PC-9 (cell line): ENCODE data around the gene ERAP2. TPM values are rescaled to one million over a fixed set of nuclear protein-coding genes. Genes with fewer than 3 reads are reported as not detected.

Experiments
- BruUV-seq: library from RNA; stranded (reverse); fragments of 400-500 nt; replicated peaks from 2 replicates; lab custom pipeline; 2021; lab: Mats Ljungman, UMichigan
- CTCF ChIA-PET: fragments of 300-600 bp; sonication (Branson Sonifier 250); formaldehyde crosslinking; loops from one replicate; lab custom pipeline; 2022; ENCODE audit warnings: antibody characterized with exemption; lab: Charles Lee
- POLR2A ChIA-PET: fragments of 300-600 bp; sonication (Branson Sonifier 250); formaldehyde crosslinking; loops from one replicate; lab custom pipeline; 2022; ENCODE audit warnings: antibody characterized with exemption; ENCODE audit not compliant: unreplicated experiment; lab: Charles Lee
- DNase-seq, 2 experiments: peaks; one replicate each; pipeline versions ENCODE4 v3.0.0 to v3.0.0-alpha.2; 2015 to 2022; ENCODE audit warnings: mixed read lengths in 1 of 2
- H2AFZ ChIP-seq: fragments of 200-600 bp; sonication (generic); 2 replicates; pipeline ENCODE4 v1.8.1; 2017; ENCODE audit warnings: antibody characterized with exemption
- H3F3A ChIP-seq: fragments of 200-600 bp; sonication (generic); 2 replicates; pipeline ENCODE4 v1.8.1; 2017; ENCODE audit warnings: antibody characterized with exemption, mild to moderate bottlenecking, low read depth; ENCODE audit not compliant: insufficient read depth
- H3K27ac ChIP-seq: fragments of 200-600 bp; sonication (generic); 2 replicates; pipeline ENCODE4 v1.6.1; 2016; ENCODE audit warnings: mixed run types
- H3K27me3 ChIP-seq: fragments of 200-600 bp; sonication (generic); 2 replicates; pipeline ENCODE4 v1.6.1; 2016; ENCODE audit warnings: low read depth, mixed run types; ENCODE audit not compliant: insufficient read depth
- H3K36me3 ChIP-seq: fragments of 200-600 bp; sonication (generic); 2 replicates; pipeline ENCODE4 v1.6.1; 2016; ENCODE audit warnings: low read depth, mixed run types
- H3K4me1 ChIP-seq: fragments of 200-600 bp; sonication (generic); replicated peaks from 2 replicates; pipeline ENCODE4 v1.6.1; 2016; ENCODE audit warnings: mixed run types; ENCODE audit not compliant: insufficient read depth
- H3K4me2 ChIP-seq: fragments of 200-600 bp; sonication (generic); 2 replicates; pipeline ENCODE4 v1.6.1; 2017; ENCODE audit warnings: mixed run types
- H3K4me3 ChIP-seq: fragments of 200-600 bp; sonication (generic); 2 replicates; pipeline ENCODE4 v1.6.1; 2016; ENCODE audit warnings: mixed run types
- H3K79me2 ChIP-seq: fragments of 200-600 bp; sonication (generic); 2 replicates; pipeline ENCODE4 v1.6.1; 2017; ENCODE audit warnings: low read depth, mixed run types
- H3K9me2 ChIP-seq: fragments of 200-600 bp; sonication (generic); 2 replicates; pipeline ENCODE4 v1.8.1; 2017; ENCODE audit warnings: mild to moderate bottlenecking; ENCODE audit not compliant: insufficient read depth
- H3K9me3 ChIP-seq: fragments of 200-600 bp; sonication (generic); 2 replicates; pipeline ENCODE4 v1.8.1; 2016; ENCODE audit warnings: low read depth; ENCODE audit not compliant: insufficient read depth
- H4K20me1 ChIP-seq: fragments of 200-600 bp; sonication (generic); 2 replicates; pipeline ENCODE4 v1.8.1; 2017; ENCODE audit not compliant: insufficient read depth
- EZH2 ChIP-seq: fragments of 200-600 bp; sonication (generic); IDR thresholded peaks from 2 replicates; pipeline ENCODE4 v1.8.0; 2017; ENCODE audit warnings: antibody characterized with exemption, low read depth
- intact Hi-C: fragments of 100-400 bp; cut with micrococcal nuclease; formaldehyde crosslinking; loops from one replicate; pipeline ENCODE4 v1.10.0; 2022; ENCODE audit not compliant: unreplicated experiment
- total RNA-seq: library from RNA; stranded (reverse); gene quantifications from 2 replicates; pipeline ENCODE4 v1.2.3, GENCODE V29; 2021
- TF ChIP-seq, protein P1 (sequence below): fragments of 200-600 bp; sonication (generic); conservative IDR thresholded peaks from 2 replicates; pipeline ENCODE4 v1.6.1; 2017; ENCODE audit warnings: mixed run types, antibody characterized with exemption, mild to moderate bottlenecking, moderate library complexity

ERAP2 gene
- total RNA-seq, 1 experiment from 2014 or later = 48.2 TPM

DNA sequence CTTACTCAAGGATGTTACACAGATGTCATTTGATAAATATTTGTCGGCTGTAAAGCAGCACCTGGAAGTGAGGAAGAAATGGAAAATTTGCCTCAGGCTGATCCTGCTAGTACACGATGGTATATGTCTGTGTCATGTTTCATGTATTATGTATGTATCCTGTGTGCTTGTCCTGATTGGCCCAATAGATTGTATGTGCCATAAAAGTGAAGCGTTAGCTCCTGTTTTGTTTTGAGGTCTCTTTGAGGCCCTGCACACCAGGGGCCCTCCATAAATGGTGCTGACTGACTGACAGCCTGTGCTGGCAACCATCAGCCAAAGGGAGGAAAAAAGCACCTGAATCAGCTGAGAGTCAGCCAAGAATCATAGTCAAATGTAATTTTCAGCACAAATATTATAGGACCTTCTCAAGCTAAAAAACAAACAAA, 47.7 kb downstream of the ERAP2 start:
- H3K36me3 ChIP-seq = no peaks in the 10 kb centered on the region
- H3K4me1 ChIP-seq = no peaks in the 10 kb centered on the region
- no peaks in the 10 kb centered on the region for H4K20me1 ChIP-seq
- intact Hi-C loops = no loop called here
- H3K79me2 ChIP-seq = no peaks in the 10 kb centered on the region
- no peak overlapping the region for H3K4me2 ChIP-seq
- no peak overlapping the region for H3K27ac ChIP-seq
- ChIA-PET CTCF (interaction anchor here (0.7 kb wide), 1 partner anchor 1434 kb away, joined by 10 read pairs; no protein-coding TSS in a partner anchor), POLR2A (interaction anchor here (1.1 kb wide), 1 partner anchor 10 kb away, joined by 15 read pairs; no protein-coding TSS in a partner anchor)
- H3K9me3 ChIP-seq = no peaks in the 10 kb centered on the region
- no TSS peak for BruUV-seq
- H3F3A ChIP-seq = no peaks in the 10 kb centered on the region; the same call in 1 of the 2 replicates
- no peak overlapping the region for H2AFZ ChIP-seq
- no peak overlapping the region for H3K4me3 ChIP-seq
- no peaks in the 10 kb centered on the region for H3K27me3 ChIP-seq
- no peaks in the 10 kb centered on the region for H3K9me2 ChIP-seq
- no peak for TF ChIP-seq EZH2
- TF ChIP-seq, protein P1, sequence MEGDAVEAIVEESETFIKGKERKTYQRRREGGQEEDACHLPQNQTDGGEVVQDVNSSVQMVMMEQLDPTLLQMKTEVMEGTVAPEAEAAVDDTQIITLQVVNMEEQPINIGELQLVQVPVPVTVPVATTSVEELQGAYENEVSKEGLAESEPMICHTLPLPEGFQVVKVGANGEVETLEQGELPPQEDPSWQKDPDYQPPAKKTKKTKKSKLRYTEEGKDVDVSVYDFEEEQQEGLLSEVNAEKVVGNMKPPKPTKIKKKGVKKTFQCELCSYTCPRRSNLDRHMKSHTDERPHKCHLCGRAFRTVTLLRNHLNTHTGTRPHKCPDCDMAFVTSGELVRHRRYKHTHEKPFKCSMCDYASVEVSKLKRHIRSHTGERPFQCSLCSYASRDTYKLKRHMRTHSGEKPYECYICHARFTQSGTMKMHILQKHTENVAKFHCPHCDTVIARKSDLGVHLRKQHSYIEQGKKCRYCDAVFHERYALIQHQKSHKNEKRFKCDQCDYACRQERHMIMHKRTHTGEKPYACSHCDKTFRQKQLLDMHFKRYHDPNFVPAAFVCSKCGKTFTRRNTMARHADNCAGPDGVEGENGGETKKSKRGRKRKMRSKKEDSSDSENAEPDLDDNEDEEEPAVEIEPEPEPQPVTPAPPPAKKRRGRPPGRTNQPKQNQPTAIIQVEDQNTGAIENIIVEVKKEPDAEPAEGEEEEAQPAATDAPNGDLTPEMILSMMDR = no peak
- no peak for DNase-seq

DNA sequence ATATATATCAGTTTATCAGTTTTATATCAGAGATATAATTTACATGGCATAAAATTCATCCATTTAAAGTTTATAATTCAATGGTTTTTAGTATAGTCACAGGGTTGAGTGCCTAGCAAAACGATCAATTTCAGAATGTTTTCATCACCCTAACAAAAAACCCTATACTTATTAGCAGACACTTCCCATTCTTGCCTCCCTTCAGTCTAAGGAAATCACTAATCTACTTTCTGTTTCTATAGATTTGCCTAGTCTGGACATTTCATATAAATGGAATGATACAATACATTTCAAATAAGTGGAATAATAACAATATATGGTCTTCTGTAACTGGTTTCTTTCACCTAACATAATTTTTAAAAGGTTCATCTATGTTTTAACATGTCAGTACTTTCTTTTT, 50.0 kb downstream of the ERAP2 start:
- Histone ChIP-seq H4K20me1 (no peaks in the 10 kb centered on the region), H3K79me2 (no peaks in the 10 kb centered on the region), H3K9me3 (no peaks in the 10 kb centered on the region), H3K9me2 (no peaks in the 10 kb centered on the region), H3K4me3 (no peak overlapping the region), H3F3A (no peaks in the 10 kb centered on the region; the same call in 1 of the 2 replicates), H2AFZ (no peak overlapping the region), H3K4me1 (no peaks in the 10 kb centered on the region), H3K27ac (no peak overlapping the region), H3K36me3 (no peaks in the 10 kb centered on the region), H3K4me2 (no peak overlapping the region), H3K27me3 (no peaks in the 10 kb centered on the region)
- no peak for DNase-seq
- CTCF ChIA-PET = no interaction called here
- BruUV-seq = no TSS peak
- POLR2A ChIA-PET = no interaction called here
- TF ChIP-seq, protein P1 = no peak
- no peak for TF ChIP-seq EZH2
- intact Hi-C loops = no loop called here

DNA sequence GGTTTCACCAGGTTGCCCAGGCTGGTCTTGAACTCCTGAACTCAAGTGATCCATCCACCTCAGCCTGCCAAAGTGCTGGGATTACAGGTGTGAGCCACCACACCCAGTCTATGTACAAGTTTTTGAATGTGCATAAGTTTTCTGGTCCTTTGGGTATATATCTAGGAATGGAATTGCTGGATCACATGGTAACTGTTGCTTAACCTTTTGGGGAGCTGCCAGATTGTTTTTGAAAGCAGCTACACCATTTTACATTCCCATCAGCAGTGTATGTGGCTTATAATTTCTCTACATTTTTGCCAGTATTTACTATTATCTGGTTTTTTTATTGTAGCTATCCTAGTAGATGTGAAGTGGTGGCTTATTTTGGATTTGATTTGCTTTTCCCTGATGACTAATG, 50.7 kb downstream of the ERAP2 start:
- POLR2A ChIA-PET = no interaction called here
- H3K36me3 ChIP-seq = no peaks in the 10 kb centered on the region
- TF ChIP-seq EZH2 = no peak
- TF ChIP-seq, protein P1 = no peak
- intact Hi-C loops = no loop called here
- no peak overlapping the region for H3K4me3 ChIP-seq
- no peaks in the 10 kb centered on the region for H3K9me3 ChIP-seq
- no peaks in the 10 kb centered on the region for H4K20me1 ChIP-seq
- no peaks in the 10 kb centered on the region for H3K9me2 ChIP-seq
- H3F3A ChIP-seq = no peaks in the 10 kb centered on the region
- no peak for DNase-seq
- no TSS peak for BruUV-seq
- H3K4me2 ChIP-seq = no peak overlapping the region
- CTCF ChIA-PET = interaction anchor here (0.7 kb wide), 1 partner anchor 119 kb away, joined by 4 read pairs; the partner anchor contains the start of gene ERAP1
- H3K27me3 ChIP-seq = no peaks in the 10 kb centered on the region
- no peak overlapping the region for H2AFZ ChIP-seq
- no peaks in the 10 kb centered on the region for H3K79me2 ChIP-seq
- H3K27ac ChIP-seq = no peak overlapping the region
- no peaks in the 10 kb centered on the region for H3K4me1 ChIP-seq
